ENCODE results near the gene THRB.
"Not testable (repeated sequence)": the region's sequence is repeated elsewhere in the genome, so short reads cannot be mapped to it uniquely, and the experiment has no call there.

Gene THRB

GRCh38 chr3:24440760-24441464 lies 53.7 kb downstream of the THRB start:
- no peak for DNase-seq

- no peak for DNase-seq
These were observed 55.6 kb downstream of the THRB start for GRCh38 chr3:24439021-24439420.

GRCh38 chr3:24437326-24437725 lies 57.3 kb downstream of the THRB start:
- no peak for DNase-seq

- DNase-seq, result no peak
These were observed 59.1 kb downstream of the THRB start for GRCh38 chr3:24435584-24435983.

- DNase-seq, result no peak
These were observed 60.0 kb downstream of the THRB start for GRCh38 chr3:24434651-24435050.

GRCh38 chr3:24433838-24434591 lies 60.6 kb downstream of the THRB start:
- DNase-seq, result no peak

- no peak for DNase-seq
These were observed 61.7 kb downstream of the THRB start for GRCh38 chr3:24432989-24433388.

- DNase-seq, result no peak
These were observed 66.2 kb downstream of the THRB start for GRCh38 chr3:24428481-24428880.

GRCh38 chr3:24426896-24427295 lies 67.8 kb downstream of the THRB start:
- DNase-seq, result no peak

GRCh38 chr3:24420829-24421228 lies 73.8 kb downstream of the THRB start:
- not testable (repeated sequence) for DNase-seq

GRCh38 chr3:24420224-24420623 lies 74.4 kb downstream of the THRB start:
- DNase-seq, result no peak

- DNase-seq, result no peak
These were observed 75.4 kb downstream of the THRB start for GRCh38 chr3:24419067-24419791.

GRCh38 chr3:24417730-24418129 lies 76.9 kb downstream of the THRB start:
- no peak for DNase-seq

GRCh38 chr3:24416224-24416623 lies 78.4 kb downstream of the THRB start:
- DNase-seq, result no peak

- DNase-seq, result no peak
These were observed 78.8 kb downstream of the THRB start for GRCh38 chr3:24415824-24416223.

GRCh38 chr3:24413662-24414061 lies 81.0 kb downstream of the THRB start:
- DNase-seq, result not testable (repeated sequence)

- DNase-seq, result no peak
These were observed 83.8 kb downstream of the THRB start for GRCh38 chr3:24410860-24411259.

GRCh38 chr3:24407980-24408680 lies 86.5 kb downstream of the THRB start:
- DNase-seq, result no peak

GRCh38 chr3:24406900-24407299 lies 87.8 kb downstream of the THRB start:
- no peak for DNase-seq

- DNase-seq, result no peak
These were observed 89.6 kb downstream of the THRB start for GRCh38 chr3:24405057-24405456.

- no peak for DNase-seq
These were observed 92.9 kb downstream of the THRB start for GRCh38 chr3:24401811-24402185.

GRCh38 chr3:24401090-24401810 lies 93.4 kb downstream of the THRB start:
- DNase-seq, result no peak

- no peak for DNase-seq
These were observed 94.2 kb downstream of the THRB start for GRCh38 chr3:24400450-24400849.

All from NK-92 treated with Interleukin-12 subunit alpha and Interleukin-12 subunit beta, amount 100 ng/mL, for 24 hours (cell line).